H1 (cell line): ENCODE results near the gene FGF11.

Experiments used
- ATF3 ChIP-seq: IDR thresholded peaks from 2 replicates; pipeline ENCODE4 v1.6.1; 2011; ENCODE audit warnings: low read depth, mild to moderate bottlenecking, low read length; ENCODE audit not compliant: insufficient read depth
- CBX5 ChIP-seq: fragments of 300-800, 300-1000 bp; sonication (generic); IDR thresholded peaks from 2 replicates; pipeline ENCODE4 v1.7.1; 2016; ENCODE audit warnings: antibody characterized with exemption, low read length, low read depth
- CHD1 ChIP-seq: IDR thresholded peaks from 2 replicates; pipeline ENCODE4 v1.6.1; 2012; ENCODE audit warnings: low read depth, low read length, improper control_type of control experiment
- CTCF ChIP-seq, 3 experiments: IDR thresholded peaks; 1 replicate in 2 of 3; 2 replicates in 1 of 3; pipeline versions ENCODE4 v1.5.1 to v1.6.1; 2011; ENCODE audit warnings: low read length in 3 of 3, mild to moderate bottlenecking in 3 of 3, inconsistent platforms in 2 of 3, low read depth in 1 of 3, moderate library complexity in 1 of 3; ENCODE audit not compliant: insufficient read depth in 1 of 3; ENCODE audit errors: control extremely low read depth in 1 of 3
- EZH2 ChIP-seq: fragments of 200-600 bp; sonication (generic); IDR thresholded peaks from 2 replicates; pipeline ENCODE4 v1.7.1; 2012; ENCODE audit warnings: low read depth, mild to moderate bottlenecking, moderate library complexity, low read length, inconsistent platforms; ENCODE audit not compliant: severe bottlenecking
- MAX ChIP-seq: IDR thresholded peaks from 2 replicates; pipeline ENCODE4 v1.6.1; 2012; ENCODE audit warnings: inconsistent platforms
- SIRT6 ChIP-seq: IDR thresholded peaks from one replicate; pipeline ENCODE4 v1.7.1; 2012; ENCODE audit warnings: low read length, inconsistent platforms
- TEAD4 ChIP-seq: IDR thresholded peaks from 2 replicates; pipeline ENCODE4 v1.6.1; 2012; ENCODE audit warnings: low read depth, low read length, inconsistent platforms, mixed read lengths
- USF2 ChIP-seq: IDR thresholded peaks from 2 replicates; pipeline ENCODE4 v1.6.1; 2011; ENCODE audit warnings: low read length, improper control_type of control experiment
- ZNF274 ChIP-seq: IDR thresholded peaks from 2 replicates; pipeline ENCODE4 v1.7.0; 2012; ENCODE audit warnings: low read length, borderline replicate concordance; ENCODE audit errors: extremely low read depth

GRCh38 chr17:7448461-7448860 lies 9.1 kb downstream of the FGF11 start:
- TF ChIP-seq USF2 (no peak), ZNF274 (no peak), EZH2 (no peak), CHD1 (no peak), SIRT6 (no peak), CTCF (IDR thresholded peaks at IDR 0.05; ENCODE audit: control extremely low read depth in 1 of 3, insufficient read depth in 1 of 3, low read depth in 1 of 3, low read length in 3 of 3) (no peak), MAX (no peak), ATF3 (no peak), CBX5 (no peak), TEAD4 (no peak)
